ENCODE measurements around the gene LY6G5C. TPM values are rescaled to one million over a fixed set of nuclear protein-coding genes. Genes with fewer than 3 reads are reported as not detected.

LY6G5C gene
- total RNA-seq, 2 donors from 2014 or later: 1.2 to 4.9 TPM

GRCh38 chr6:31632279-31632946 is 48.5 kb downstream of the LY6G5C start:
- Histone ChIP-seq H3K36me3 (peaks cover 100% of the 10 kb centered on the region), H3K27ac (no peak overlapping the region)
- TF ChIP-seq, protein P1, sequence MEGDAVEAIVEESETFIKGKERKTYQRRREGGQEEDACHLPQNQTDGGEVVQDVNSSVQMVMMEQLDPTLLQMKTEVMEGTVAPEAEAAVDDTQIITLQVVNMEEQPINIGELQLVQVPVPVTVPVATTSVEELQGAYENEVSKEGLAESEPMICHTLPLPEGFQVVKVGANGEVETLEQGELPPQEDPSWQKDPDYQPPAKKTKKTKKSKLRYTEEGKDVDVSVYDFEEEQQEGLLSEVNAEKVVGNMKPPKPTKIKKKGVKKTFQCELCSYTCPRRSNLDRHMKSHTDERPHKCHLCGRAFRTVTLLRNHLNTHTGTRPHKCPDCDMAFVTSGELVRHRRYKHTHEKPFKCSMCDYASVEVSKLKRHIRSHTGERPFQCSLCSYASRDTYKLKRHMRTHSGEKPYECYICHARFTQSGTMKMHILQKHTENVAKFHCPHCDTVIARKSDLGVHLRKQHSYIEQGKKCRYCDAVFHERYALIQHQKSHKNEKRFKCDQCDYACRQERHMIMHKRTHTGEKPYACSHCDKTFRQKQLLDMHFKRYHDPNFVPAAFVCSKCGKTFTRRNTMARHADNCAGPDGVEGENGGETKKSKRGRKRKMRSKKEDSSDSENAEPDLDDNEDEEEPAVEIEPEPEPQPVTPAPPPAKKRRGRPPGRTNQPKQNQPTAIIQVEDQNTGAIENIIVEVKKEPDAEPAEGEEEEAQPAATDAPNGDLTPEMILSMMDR (IDR thresholded peaks at IDR 0.05): no peak

DNA sequence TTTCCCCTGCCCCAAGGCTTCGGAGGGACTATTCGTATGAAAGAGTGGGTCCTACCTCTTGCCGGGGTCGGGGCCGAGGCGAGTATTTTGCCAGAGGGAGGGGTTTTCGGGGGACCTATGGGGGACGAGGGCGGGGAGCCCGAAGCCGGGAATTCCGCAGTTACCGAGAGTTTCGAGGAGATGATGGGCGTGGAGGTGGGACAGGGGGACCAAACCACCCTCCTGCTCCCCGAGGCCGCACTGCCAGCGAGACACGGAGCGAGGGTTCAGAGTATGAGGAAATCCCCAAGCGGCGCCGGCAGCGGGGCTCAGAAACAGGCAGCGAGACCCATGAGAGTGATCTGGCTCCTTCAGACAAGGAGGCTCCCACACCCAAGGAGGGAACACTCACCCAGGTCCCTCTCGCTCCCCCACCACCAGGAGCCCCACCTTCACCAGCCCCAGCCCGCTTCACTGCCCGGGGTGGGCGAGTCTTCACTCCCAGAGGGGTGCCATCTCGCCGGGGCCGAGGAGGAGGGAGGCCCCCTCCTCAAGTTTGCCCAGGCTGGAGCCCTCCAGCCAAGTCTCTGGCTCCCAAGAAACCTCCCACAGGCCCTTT is 49.1 kb downstream of the LY6G5C start:
- no peaks in the 10 kb centered on the region for H3K9me3 ChIP-seq
- no peak overlapping the region for H3K27ac ChIP-seq
- no peaks in the 10 kb centered on the region for H3K27me3 ChIP-seq
- TF ChIP-seq, protein P1 (IDR thresholded peaks at IDR 0.05): no peak
- no peaks in the 10 kb centered on the region for H3K4me1 ChIP-seq
- no peak for DNase-seq (ENCODE audit: low spot score)
- peaks cover 100% of the 10 kb centered on the region for H3K36me3 ChIP-seq
- no peak overlapping the region for H3K4me3 ChIP-seq

More at GRCh38 chr6:31632279-31632946, 48.5 kb downstream of the LY6G5C start:
- Histone ChIP-seq H3K27me3 (no peaks in the 10 kb centered on the region), H3K9me3 (no peaks in the 10 kb centered on the region), H3K4me3 (no peak overlapping the region), H3K4me1 (no peaks in the 10 kb centered on the region)
- DNase-seq (ENCODE audit: low spot score): no peak

DNA sequence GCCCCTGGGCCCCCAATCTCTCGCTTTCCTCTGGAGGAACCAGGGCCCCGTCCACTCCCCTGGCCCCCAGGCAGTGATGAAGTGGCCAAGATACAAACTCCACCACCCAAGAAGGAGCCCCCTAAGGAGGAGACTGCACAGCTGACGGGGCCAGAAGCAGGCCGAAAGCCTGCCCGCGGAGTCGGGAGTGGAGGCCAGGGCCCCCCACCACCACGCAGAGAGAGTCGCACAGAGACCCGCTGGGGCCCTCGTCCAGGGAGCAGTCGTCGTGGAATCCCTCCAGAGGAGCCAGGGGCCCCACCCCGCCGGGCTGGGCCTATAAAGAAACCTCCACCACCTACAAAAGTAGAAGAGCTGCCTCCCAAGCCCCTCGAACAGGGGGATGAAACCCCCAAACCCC is 49.7 kb downstream of the LY6G5C start:
- no peaks in the 10 kb centered on the region for H3K9me3 ChIP-seq
- DNase-seq (ENCODE audit: low spot score): no peak
- no peak overlapping the region for H3K4me3 ChIP-seq
- H3K4me1 ChIP-seq: no peaks in the 10 kb centered on the region
- H3K27ac ChIP-seq: no peak overlapping the region
- TF ChIP-seq, protein P1 (IDR thresholded peaks at IDR 0.05): no peak
- peaks cover 100% of the 10 kb centered on the region for H3K36me3 ChIP-seq
- no peaks in the 10 kb centered on the region for H3K27me3 ChIP-seq

- no peaks in the 10 kb centered on the region for H3K9me3 ChIP-seq
- TF ChIP-seq, protein P1 (IDR thresholded peaks at IDR 0.05): no peak
- no peak overlapping the region for H3K4me3 ChIP-seq
- H3K27ac ChIP-seq: no peak overlapping the region
- H3K4me1 ChIP-seq: no peaks in the 10 kb centered on the region
- DNase-seq (ENCODE audit: low spot score): no peak
- no peaks in the 10 kb centered on the region for H3K27me3 ChIP-seq
- H3K36me3 ChIP-seq: peaks cover 100% of the 10 kb centered on the region
Measured at GRCh38 chr6:31630177-31630934, 50.5 kb downstream of the LY6G5C start.

DNA sequence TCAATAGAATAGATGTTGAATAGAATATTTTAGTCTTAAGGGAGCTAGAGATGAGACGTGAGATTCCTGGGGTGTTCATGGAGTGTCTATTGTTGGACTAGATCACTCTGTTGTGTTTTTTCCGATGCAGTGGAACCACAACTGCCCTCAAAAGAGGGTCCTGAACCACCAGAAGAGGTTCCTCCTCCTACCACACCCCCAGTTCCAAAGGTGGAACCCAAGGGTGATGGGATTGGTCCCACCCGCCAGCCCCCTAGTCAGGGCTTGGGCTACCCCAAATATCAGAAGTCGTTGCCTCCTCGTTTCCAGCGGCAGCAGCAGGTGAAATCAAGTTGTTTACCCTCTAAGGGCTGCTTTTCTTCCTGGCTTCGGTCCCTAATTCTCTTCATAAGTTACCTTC is 51.9 kb downstream of the LY6G5C start:
- H3K9me3 ChIP-seq: no peaks in the 10 kb centered on the region
- H3K27ac ChIP-seq: no peak overlapping the region
- DNase-seq (ENCODE audit: low spot score): no peak
- H3K4me3 ChIP-seq: no peak overlapping the region
- H3K4me1 ChIP-seq: no peaks in the 10 kb centered on the region
- TF ChIP-seq, protein P1 (IDR thresholded peaks at IDR 0.05): no peak
- no peaks in the 10 kb centered on the region for H3K27me3 ChIP-seq
- peaks cover 100% of the 10 kb centered on the region for H3K36me3 ChIP-seq

All from right atrium auricular region (tissue), 2 donors.